HCT116 (cell line): Measurements from ENCODE around the gene SPRN. TPM values are rescaled to one million over a fixed set of nuclear protein-coding genes. Genes with fewer than 3 reads are reported as not detected.

Experiments used
- ATAC-seq: fragments of 200-7000 bp; cut with Tn5 transposase; 2 replicates; pipeline ENCODE4 v1.9.1; 2020; ENCODE audit warnings: mild to moderate bottlenecking, moderate library complexity
- BruUV-seq: library from RNA; stranded (reverse); fragments of 400-500 nt; replicated peaks from 2 replicates; lab custom pipeline; 2021; lab: Mats Ljungman, UMichigan
- CTCF ChIA-PET: fragments of 300-600 bp; sonication (Branson Sonifier 250); formaldehyde crosslinking; loops from one replicate; lab custom pipeline; 2021; ENCODE audit warnings: antibody characterized with exemption; lab: Charles Lee
- POLR2A ChIA-PET: fragments of 300-600, 350-600 bp; sonication (Branson Sonifier 250); formaldehyde crosslinking; loops from one replicate; lab custom pipeline; 2021; ENCODE audit warnings: antibody characterized with exemption; lab: Charles Lee
- RAD21 ChIA-PET, 2 experiments: fragments of 300-600 bp; sonication (Branson Sonifier 250); formaldehyde crosslinking; loops; one replicate each; lab custom pipeline; 2023; ENCODE audit warnings: low total read pairs in 2 of 2; ENCODE audit not compliant: uncharacterized antibody in 2 of 2, unreplicated experiment in 2 of 2, low non-redundant PET in 1 of 2; lab: Charles Lee
- DNase-seq: peaks from one replicate; pipeline ENCODE4 v3.0.0-alpha.2; 2010; ENCODE audit warnings: low read depth, low spot score
- H2AFZ ChIP-seq: fragments of 200-600 bp; shearing (Covaris generic), sonication (generic); 2 replicates; pipeline ENCODE4 v1.6.1; 2017; ENCODE audit warnings: low read depth, mixed run types, mixed read lengths, antibody characterized with exemption, low read length; ENCODE audit not compliant: poor library complexity, severe bottlenecking
- H3K27ac ChIP-seq: 2 replicates; pipeline ENCODE4 v1.5.1; 2012; ENCODE audit warnings: low read depth, low read length
- H3K27me3 ChIP-seq: fragments of 200-600 bp; sonication (generic); 2 replicates; pipeline ENCODE4 v1.6.1; 2016; ENCODE audit warnings: mixed run types, low read length, mixed read lengths; ENCODE audit not compliant: insufficient read depth
- H3K36me3 ChIP-seq, 2 experiments: fragments of 200-500 bp in 1 of 2; fragments of 200-600 bp in 1 of 2; sonication (Bioruptor generic) in 1 of 2; sonication (generic) in 1 of 2; 2 replicates each; pipeline versions ENCODE4 v1.5.1 to v1.6.1; 2014 to 2016; ENCODE audit warnings: low read length in 2 of 2, inconsistent platforms in 1 of 2, mixed read lengths in 1 of 2, mixed run types in 1 of 2; ENCODE audit not compliant: insufficient read depth in 2 of 2, control insufficient read depth in 1 of 2
- H3K4me1 ChIP-seq, 2 experiments: fragments of 200-600 bp in 1 of 2; sonication (generic) in 1 of 2; 2 replicates each; pipeline versions ENCODE4 v1.5.1 to v1.6.1; 2012 to 2017; ENCODE audit warnings: low read length in 2 of 2, inconsistent platforms in 1 of 2, mild to moderate bottlenecking in 1 of 2, mixed read lengths in 1 of 2, mixed run types in 1 of 2, moderate library complexity in 1 of 2; ENCODE audit not compliant: insufficient read depth in 2 of 2, control insufficient read depth in 1 of 2
- H3K4me2 ChIP-seq: fragments of 200-600 bp; sonication (generic); 2 replicates; pipeline ENCODE4 v1.6.1; 2017; ENCODE audit warnings: mixed run types, low read length, mixed read lengths
- H3K4me3 ChIP-seq, 2 experiments: fragments of 200-600 bp in 1 of 2; sonication (generic) in 1 of 2; replicated peaks in 1 of 2; 2 replicates each; pipeline ENCODE4 v1.5.1; 2011 to 2016; ENCODE audit warnings: low read length in 2 of 2, control low read depth in 1 of 2, low read depth in 1 of 2, mild to moderate bottlenecking in 1 of 2, mixed read lengths in 1 of 2, mixed run types in 1 of 2
- H3K79me2 ChIP-seq: fragments of 200-600 bp; sonication (generic); 2 replicates; pipeline ENCODE4 v1.6.1; 2017; ENCODE audit warnings: mild to moderate bottlenecking, mixed run types, low read length, moderate library complexity, mixed read lengths; ENCODE audit not compliant: insufficient read depth
- H3K9ac ChIP-seq: fragments of 200-600 bp; sonication (generic); 2 replicates; pipeline ENCODE4 v1.6.1; 2016; ENCODE audit warnings: low read length, mixed read lengths
- H3K9me2 ChIP-seq: fragments of 200-600 bp; sonication (generic), shearing (Covaris generic); 2 replicates; pipeline ENCODE4 v1.6.1; 2017; ENCODE audit warnings: mixed run types, mild to moderate bottlenecking, moderate library complexity; ENCODE audit not compliant: insufficient read depth
- H3K9me3 ChIP-seq, 2 experiments: fragments of 200-500 bp in 1 of 2; fragments of 200-600 bp in 1 of 2; sonication (Bioruptor generic) in 1 of 2; sonication (generic) in 1 of 2; 2 replicates each; pipeline ENCODE4 v1.6.1; 2014 to 2017; ENCODE audit warnings: low read length in 2 of 2, mixed read lengths in 2 of 2, inconsistent platforms in 1 of 2, low read depth in 1 of 2, mild to moderate bottlenecking in 1 of 2, mixed run types in 1 of 2, moderate library complexity in 1 of 2; ENCODE audit not compliant: control insufficient read depth in 1 of 2, insufficient read depth in 1 of 2
- H4K20me1 ChIP-seq: fragments of 200-600 bp; sonication (generic), shearing (Covaris generic); 2 replicates; pipeline ENCODE4 v1.6.1; 2017; ENCODE audit warnings: mixed run types, mild to moderate bottlenecking, moderate library complexity; ENCODE audit not compliant: insufficient read depth
- ATF3 ChIP-seq: IDR thresholded peaks from 2 replicates; pipeline ENCODE4 v1.6.1; 2012
- CTCF ChIP-seq, 3 experiments: fragments of 200-600 bp in 1 of 3; sonication (generic) in 1 of 3; IDR thresholded peaks in 2 of 3; conservative IDR thresholded peaks in 1 of 3; 2 replicates each; pipeline ENCODE4 v1.5.1; 2012 to 2017; ENCODE audit warnings: low read depth in 2 of 3, low read length in 2 of 3, antibody characterized with exemption in 1 of 3, borderline replicate concordance in 1 of 3, control low read depth in 1 of 3, mild to moderate bottlenecking in 1 of 3, mixed read lengths in 1 of 3, mixed run types in 1 of 3, moderate library complexity in 1 of 3; ENCODE audit not compliant: insufficient read depth in 1 of 3
- EGR1 ChIP-seq: IDR thresholded peaks from 2 replicates; pipeline ENCODE4 v1.6.1; 2012; ENCODE audit warnings: low read depth
- FOSL1 ChIP-seq: IDR thresholded peaks from 2 replicates; pipeline ENCODE4 v1.6.1; 2012; ENCODE audit warnings: low read depth
- JUND ChIP-seq: IDR thresholded peaks from 2 replicates; pipeline ENCODE4 v1.6.1; 2012
- RAD21 ChIP-seq: IDR thresholded peaks from 2 replicates; pipeline ENCODE4 v1.6.1; 2012; ENCODE audit warnings: low read depth, mild to moderate bottlenecking
- REST ChIP-seq: IDR thresholded peaks from 2 replicates; pipeline ENCODE4 v1.6.1; 2012; ENCODE audit warnings: low read depth
- SIN3A ChIP-seq: IDR thresholded peaks from 2 replicates; pipeline ENCODE4 v1.6.1; 2012; ENCODE audit warnings: low read depth
- SP1 ChIP-seq: IDR thresholded peaks from 2 replicates; pipeline ENCODE4 v1.6.1; 2012; ENCODE audit warnings: low read depth
- SRF ChIP-seq: IDR thresholded peaks from 2 replicates; pipeline ENCODE4 v1.6.1; 2012; ENCODE audit warnings: low read depth
- TCF7L2 ChIP-seq: IDR thresholded peaks from 2 replicates; pipeline ENCODE4 v1.7.0; 2011; ENCODE audit warnings: borderline replicate concordance, inconsistent platforms; ENCODE audit not compliant: insufficient read depth, insufficient read length; ENCODE audit errors: extremely low read depth
- ZFX ChIP-seq: fragments of 450-650 bp; IDR thresholded peaks from 2 replicates; pipeline ENCODE4 v1.6.1; 2017
- ZNF274 ChIP-seq: fragments of 200-500 bp; sonication (Bioruptor generic); IDR thresholded peaks from 2 replicates; pipeline ENCODE4 v1.6.1; 2014; ENCODE audit warnings: mild to moderate bottlenecking, low read depth, low read length, inconsistent platforms
- intact Hi-C: fragments of 100-400 bp; cut with micrococcal nuclease; formaldehyde crosslinking; loops from 2 replicates; pipeline ENCODE4 v1.10.0; 2022
- total RNA-seq: library from RNA; stranded (reverse); gene quantifications from one replicate; pipeline ENCODE4 v1.2.1, GENCODE V29; 2021; ENCODE audit not compliant: unreplicated experiment

SPRN gene
- total RNA-seq, 1 experiment from 2014 or later: not detected

GRCh38 chr10:133393401-133394063 lies 30.9 kb downstream of the SPRN start:
- H3K9ac ChIP-seq: 0 out of 2 replicates have a peak overlapping the region, but pooled peaks have one; percentile 8
- BruUV-seq: no TSS peak

GRCh38 chr10:133391761-133392518 lies 32.5 kb downstream of the SPRN start:
- DNase-seq (no peak), ATAC-seq (no peak)
- TF ChIP-seq ZNF274: no peak
- no peak for TF ChIP-seq FOSL1
- TF ChIP-seq REST: no peak
- no peak for TF ChIP-seq SIN3A
- no peak for TF ChIP-seq ZFX
- no peak for TF ChIP-seq RAD21
- no peak for TF ChIP-seq TCF7L2
- no peak for TF ChIP-seq JUND
- TF ChIP-seq CTCF (IDR thresholded peaks at IDR 0.05 in 2 of 3, conservative IDR thresholded peaks at IDR 0.05 in 1 of 3; ENCODE audit: borderline replicate concordance in 1 of 3, insufficient read depth in 1 of 3, low read depth in 2 of 3, low read length in 2 of 3): no peak
- TF ChIP-seq ATF3: no peak
- no peak for TF ChIP-seq EGR1
- CTCF ChIA-PET: no interaction called here
- intact Hi-C loops: no loop called here
- Histone ChIP-seq H3K9me2 (no peaks in the 10 kb centered on the region), H3K79me2 (peaks cover 22% of the 10 kb centered on the region), H3K9me3 (no peaks in the 10 kb centered on the region), H3K36me3 (peaks cover 3 to 7% of the 10 kb centered on the region in 2 experiments; a peak in 2 of 4 replicates), H3K27ac (no peak overlapping the region), H3K27me3 (no peaks in the 10 kb centered on the region), H4K20me1 (no peaks in the 10 kb centered on the region), H2AFZ (no peak overlapping the region), H3K4me3 (no peak overlapping the region), H3K9ac (no peak overlapping the region), H3K4me1 (peaks cover 2 to 11% of the 10 kb centered on the region in 2 experiments), H3K4me2 (no peak overlapping the region)
- BruUV-seq: no TSS peak
- POLR2A ChIA-PET: no interaction called here
- RAD21 ChIA-PET: no interaction called here

More at GRCh38 chr10:133393401-133394063, 30.9 kb downstream of the SPRN start:
- peaks cover 2 to 11% of the 10 kb centered on the region in 2 experiments for H3K4me1 ChIP-seq
- H3K36me3 ChIP-seq: peaks cover 3 to 7% of the 10 kb centered on the region in 2 experiments; a peak in 2 of 4 replicates
- no peaks in the 10 kb centered on the region for H4K20me1 ChIP-seq
- ATAC-seq (no peak), DNase-seq (no peak)
- H3K27me3 ChIP-seq: no peaks in the 10 kb centered on the region
- peak overlapping the region; percentile 80; the same call in 1 of the 2 replicates for H3K27ac ChIP-seq
- RAD21 ChIA-PET: no interaction called here
- CTCF ChIA-PET: no interaction called here
- no peak for TF ChIP-seq TCF7L2
- no peak for TF ChIP-seq SRF
- no peak for TF ChIP-seq FOSL1
- no peak for TF ChIP-seq SP1
- no peak overlapping the region for H2AFZ ChIP-seq
- H3K79me2 ChIP-seq: peaks cover 22% of the 10 kb centered on the region
- intact Hi-C loops: no loop called here
- POLR2A ChIA-PET: no interaction called here
- H3K9me3 ChIP-seq: no peaks in the 10 kb centered on the region
- H3K9me2 ChIP-seq: no peaks in the 10 kb centered on the region
- peak overlapping the region in 1 of 2 experiments; percentile 88; a peak in 3 of 4 replicates for H3K4me3 ChIP-seq
- H3K4me2 ChIP-seq: peak overlapping the region; percentile 80
